Gastrocnemius medialis (tissue), 4 donors: ENCODE data around the gene TAS2R20. TPM values are rescaled to one million over a fixed set of nuclear protein-coding genes. Genes with fewer than 3 reads are reported as not detected.
"Not testable (repeated sequence)": the region's sequence is repeated elsewhere in the genome, so short reads cannot be mapped to it uniquely, and the experiment has no call there.

Experiments
- ATAC-seq, 2 donors: fragments of 150-250 bp; one replicate each; pipeline ENCODE4 v1.9.1; 2016
- DNase-seq, 2 donors: peaks; one replicate each; pipeline ENCODE4 v3.0.0-alpha.2; 2019
- H3K27ac ChIP-seq, 4 donors: fragments of 200-600 bp; sonication (generic); 1 replicate in 1 of 4; 2 replicates in 3 of 4; pipeline ENCODE4 v1.5.1; 2016 to 2018; ENCODE audit warnings: mild to moderate bottlenecking in 2 of 4, moderate library complexity in 1 of 4
- H3K27me3 ChIP-seq, 3 donors: fragments of 200-600 bp; sonication (generic) in 2 of 3; 1 replicate in 1 of 3; 2 replicates in 2 of 3; pipeline versions ENCODE4 v1.5.1 to v1.6.0; 2016 to 2019; ENCODE audit warnings: mild to moderate bottlenecking in 1 of 3, moderate library complexity in 1 of 3
- H3K36me3 ChIP-seq, 2 donors: fragments of 200-600 bp; sonication (generic) in 1 of 2; one replicate each; pipeline ENCODE4 v1.5.1; 2017 to 2018
- H3K4me1 ChIP-seq, 2 donors: fragments of 200-600 bp; sonication (generic) in 1 of 2; one replicate each; pipeline ENCODE4 v1.5.1; 2016 to 2017; ENCODE audit warnings: mild to moderate bottlenecking in 2 of 2
- H3K4me3 ChIP-seq, 4 donors: fragments of 200-600 bp; sonication (generic) in 3 of 4; 1 replicate in 1 of 4; 2 replicates in 3 of 4; pipeline ENCODE4 v1.5.1; 2016 to 2019; ENCODE audit warnings: mild to moderate bottlenecking in 2 of 4
- H3K9me3 ChIP-seq, 3 donors: fragments of 200-600 bp; sonication (generic) in 2 of 3; 1 replicate in 1 of 3; 2 replicates in 2 of 3; pipeline ENCODE4 v1.5.1; 2016 to 2019
- POLR2A ChIP-seq, 2 donors: fragments of 450-650 bp; IDR thresholded peaks; one replicate each; pipeline ENCODE4 v1.6.1; 2017; ENCODE audit warnings: antibody characterized with exemption in 2 of 2, mild to moderate bottlenecking in 2 of 2, moderate library complexity in 2 of 2
- in situ Hi-C, 4 donors: fragments of 200-750 bp; cut with MboI; loops; one replicate each; pipeline versions ENCODE4 v1.15.0 to v1.8.0; 2017; ENCODE audit warnings: low sequenced_read_pairs in 4 of 4
- intact Hi-C: fragments of 100-400 bp; cut with DNase I; formaldehyde crosslinking; loops from one replicate; pipeline ENCODE4 v1.15.1; 2023; ENCODE audit warnings: low total_unique reads
- total RNA-seq, 4 donors: library from RNA; depleted of rRNA; stranded (reverse); fragments of >200 nt; gene quantifications; one replicate each; pipeline versions ENCODE4 v1.1.0 to v1.2.3, GENCODE V29; 2016
- TF ChIP-seq, protein P1 (sequence below), 5 experiments: fragments of 450-650 bp in 3 of 5; fragments of 200-600 bp in 2 of 5; sonication (generic) in 2 of 5; IDR thresholded peaks in 4 of 5; conservative IDR thresholded peaks in 1 of 5; 1 replicate in 4 of 5; 2 replicates in 1 of 5; pipeline ENCODE4 v1.5.1; 2016 to 2019; ENCODE audit warnings: antibody characterized with exemption in 5 of 5, mild to moderate bottlenecking in 3 of 5, moderate library complexity in 3 of 5

TAS2R20 gene, protein sequence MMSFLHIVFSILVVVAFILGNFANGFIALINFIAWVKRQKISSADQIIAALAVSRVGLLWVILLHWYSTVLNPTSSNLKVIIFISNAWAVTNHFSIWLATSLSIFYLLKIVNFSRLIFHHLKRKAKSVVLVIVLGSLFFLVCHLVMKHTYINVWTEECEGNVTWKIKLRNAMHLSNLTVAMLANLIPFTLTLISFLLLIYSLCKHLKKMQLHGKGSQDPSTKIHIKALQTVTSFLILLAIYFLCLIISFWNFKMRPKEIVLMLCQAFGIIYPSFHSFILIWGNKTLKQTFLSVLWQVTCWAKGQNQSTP
- 1 to 10 TPM in 1 of 4 donors, under 1 TPM in 1, not detected in 2; 0.53 to 3.6 TPM for total RNA-seq

DNA sequence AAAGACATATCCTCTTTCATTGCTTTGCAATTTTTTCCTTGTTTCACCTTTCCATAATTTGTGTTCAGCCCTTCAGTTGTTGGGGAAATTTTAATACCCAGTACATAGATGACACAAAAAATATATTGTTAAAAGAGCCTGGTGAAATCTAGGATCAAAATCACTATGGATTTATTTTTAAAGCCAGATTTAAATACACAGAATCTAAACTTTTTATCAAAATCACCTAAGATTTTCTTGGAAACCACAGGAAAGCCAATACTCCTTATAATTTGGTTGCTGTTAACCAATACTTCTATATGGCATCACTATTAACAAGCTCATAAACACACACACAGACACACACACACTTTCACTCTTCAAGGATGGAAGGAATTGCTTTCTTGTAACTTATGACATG lies at the start of gene TAS2R20:
Gene TAS2R20, minus strand, starts transcription at position 101 of the 400 bp plus-strand sequence. CDS start 429 bp downstream, outside the sequence.
- intact Hi-C loops (no loop called here), in situ Hi-C loops (no loop called here)
- Histone ChIP-seq H3K9me3 (no peaks in the 10 kb centered on the region), H3K4me3 (no peak within 1 kb of the TSS), H3K4me1 (no peaks in the 10 kb centered on the region), H3K27me3 (no peaks in the 10 kb centered on the region), H3K27ac (no peak within 1 kb of the TSS), H3K36me3 (peaks cover 0 to 5% of the 10 kb centered on the region in 2 donors)
- no peak for TF ChIP-seq POLR2A (IDR thresholded peaks at IDR 0.05)
- TF ChIP-seq, protein P1, sequence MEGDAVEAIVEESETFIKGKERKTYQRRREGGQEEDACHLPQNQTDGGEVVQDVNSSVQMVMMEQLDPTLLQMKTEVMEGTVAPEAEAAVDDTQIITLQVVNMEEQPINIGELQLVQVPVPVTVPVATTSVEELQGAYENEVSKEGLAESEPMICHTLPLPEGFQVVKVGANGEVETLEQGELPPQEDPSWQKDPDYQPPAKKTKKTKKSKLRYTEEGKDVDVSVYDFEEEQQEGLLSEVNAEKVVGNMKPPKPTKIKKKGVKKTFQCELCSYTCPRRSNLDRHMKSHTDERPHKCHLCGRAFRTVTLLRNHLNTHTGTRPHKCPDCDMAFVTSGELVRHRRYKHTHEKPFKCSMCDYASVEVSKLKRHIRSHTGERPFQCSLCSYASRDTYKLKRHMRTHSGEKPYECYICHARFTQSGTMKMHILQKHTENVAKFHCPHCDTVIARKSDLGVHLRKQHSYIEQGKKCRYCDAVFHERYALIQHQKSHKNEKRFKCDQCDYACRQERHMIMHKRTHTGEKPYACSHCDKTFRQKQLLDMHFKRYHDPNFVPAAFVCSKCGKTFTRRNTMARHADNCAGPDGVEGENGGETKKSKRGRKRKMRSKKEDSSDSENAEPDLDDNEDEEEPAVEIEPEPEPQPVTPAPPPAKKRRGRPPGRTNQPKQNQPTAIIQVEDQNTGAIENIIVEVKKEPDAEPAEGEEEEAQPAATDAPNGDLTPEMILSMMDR (IDR thresholded peaks at IDR 0.05 in 4 of 5, conservative IDR thresholded peaks at IDR 0.05 in 1 of 5), result no peak
- ATAC-seq, result no peak
- no peak for DNase-seq

DNA sequence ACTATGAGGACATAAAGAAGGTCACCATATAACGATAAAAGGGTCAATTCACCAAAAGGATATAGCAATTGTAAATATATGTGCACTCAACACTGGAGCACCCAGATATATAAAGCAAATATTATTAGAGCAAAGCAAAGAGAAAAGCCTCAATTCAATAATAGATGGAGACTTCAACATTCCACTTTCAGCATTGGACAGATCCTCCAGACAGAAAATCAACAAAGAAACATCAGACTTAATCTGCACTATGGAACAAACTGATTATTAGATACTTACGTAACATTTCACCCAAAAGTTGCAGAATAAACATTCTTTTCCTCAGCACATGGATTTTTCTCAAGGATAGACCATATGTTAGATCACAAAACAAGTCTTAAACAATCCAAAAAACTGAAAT lies 43.3 kb upstream of the TAS2R20 start:
- intact Hi-C loops, result not testable (repeated sequence)

DNA sequence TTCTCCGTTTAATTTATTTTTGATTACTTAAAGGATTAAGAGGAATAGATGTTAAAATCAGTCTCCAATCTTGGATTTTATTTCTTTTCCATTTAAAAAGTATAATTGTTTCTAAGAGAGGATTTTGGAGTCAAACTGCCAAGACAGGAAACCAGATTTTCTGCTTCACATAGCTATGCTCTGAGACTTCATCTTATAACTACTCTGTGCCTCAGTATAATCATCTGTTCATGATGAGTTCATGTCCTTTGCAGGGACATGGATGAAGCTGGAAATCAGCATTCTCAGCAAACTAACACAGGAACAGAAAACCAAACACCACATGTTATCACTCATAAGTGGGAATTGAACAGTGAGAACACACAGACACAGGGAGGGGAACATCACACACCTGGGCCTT lies 42.1 kb upstream of the TAS2R20 start:
- TF ChIP-seq POLR2A (IDR thresholded peaks at IDR 0.05), result no peak
- TF ChIP-seq, protein P1 (IDR thresholded peaks at IDR 0.05 in 4 of 5, conservative IDR thresholded peaks at IDR 0.05 in 1 of 5), result no peak
- Histone ChIP-seq H3K9me3 (no peaks in the 10 kb centered on the region), H3K36me3 (peaks cover 0 to 6% of the 10 kb centered on the region in 2 donors), H3K4me1 (no peaks in the 10 kb centered on the region), H3K4me3 (no peak overlapping the region), H3K27me3 (no peaks in the 10 kb centered on the region), H3K27ac (no peak overlapping the region)
- intact Hi-C loops, result no loop called here
- ATAC-seq, result no peak
- DNase-seq, result no peak
- in situ Hi-C loops, result no loop called here

More for the DNA sequence above, 43.3 kb upstream of the TAS2R20 start:
- H3K27ac ChIP-seq, H3K4me3 ChIP-seq, ATAC-seq, H3K36me3 ChIP-seq, H3K4me1 ChIP-seq, H3K9me3 ChIP-seq, H3K27me3 ChIP-seq, DNase-seq, in situ Hi-C loops: not testable (repeated sequence)

DNA sequence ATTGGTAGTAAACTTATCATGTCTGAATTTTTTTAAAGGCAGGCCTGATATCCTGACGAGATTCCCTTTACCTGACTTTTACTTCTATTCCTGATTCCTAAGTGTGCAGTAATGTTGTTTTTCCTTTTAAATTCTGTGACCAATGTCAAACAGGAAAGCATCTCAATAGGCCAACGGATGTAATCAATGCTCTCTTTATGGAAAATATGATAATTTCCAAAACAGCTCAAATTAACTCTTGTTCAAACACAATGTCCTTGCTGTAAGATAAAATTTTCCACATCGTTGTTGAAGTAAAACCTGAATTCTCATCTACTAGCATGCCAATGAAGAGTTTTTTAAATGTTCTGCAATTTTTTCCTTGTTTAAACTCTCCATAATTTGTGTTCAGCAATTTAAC lies 41.1 kb upstream of the TAS2R20 start:
- H3K9me3 ChIP-seq, result no peaks in the 10 kb centered on the region
- DNase-seq, result no peak
- in situ Hi-C loops, result loop anchor here in 1 of 4 donors (5.0 kb wide), 1 partner anchor 63 kb away; no protein-coding TSS in a partner anchor
- TF ChIP-seq, protein P1 (IDR thresholded peaks at IDR 0.05 in 4 of 5, conservative IDR thresholded peaks at IDR 0.05 in 1 of 5), result no peak
- TF ChIP-seq POLR2A (IDR thresholded peaks at IDR 0.05), result no peak
- no peak overlapping the region for H3K27ac ChIP-seq
- H3K4me1 ChIP-seq, result no peaks in the 10 kb centered on the region
- no peak for ATAC-seq
- H3K36me3 ChIP-seq, result no peaks in the 10 kb centered on the region
- H3K27me3 ChIP-seq, result no peaks in the 10 kb centered on the region
- no peak overlapping the region for H3K4me3 ChIP-seq
- intact Hi-C loops, result loop anchor here (1.0 kb wide), 1 partner anchor 27 kb away; no protein-coding TSS in a partner anchor

DNA sequence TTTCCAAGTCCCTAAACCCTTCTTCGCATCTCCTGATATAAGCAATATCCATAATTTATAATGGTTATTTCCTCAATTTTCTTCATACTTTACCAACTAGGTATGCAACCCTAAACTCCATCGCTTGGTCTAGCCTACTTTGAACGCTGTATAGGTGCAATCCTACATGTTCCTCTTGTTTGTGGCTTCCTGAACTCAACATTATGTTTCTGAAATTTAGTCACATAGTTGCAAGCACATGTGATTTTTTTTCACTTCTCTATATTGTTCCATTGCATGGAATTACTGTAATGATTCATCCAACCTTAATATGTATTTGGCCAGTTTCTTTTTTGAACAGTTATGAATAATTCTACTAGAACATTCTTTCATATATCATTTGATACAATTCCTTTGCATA lies 35.9 kb upstream of the TAS2R20 start:
- in situ Hi-C loops, H3K27me3 ChIP-seq, ATAC-seq, H3K27ac ChIP-seq, DNase-seq, intact Hi-C loops, H3K4me3 ChIP-seq, H3K36me3 ChIP-seq, H3K9me3 ChIP-seq, H3K4me1 ChIP-seq: not testable (repeated sequence)
